Left colon (tissue), 2 donors: ENCODE measurements around the gene CCDC187. TPM values are rescaled to one million over a fixed set of nuclear protein-coding genes. Genes with fewer than 3 reads are reported as not detected.

Experiments used
- total RNA-seq, 2 donors: library from RNA; stranded (reverse); fragmentation: NEBNext Ultra II Directional; extraction: Animal tissue kit (Norgen Biotek cat#: 25700); gene quantifications; one replicate each; pipeline ENCODE4 v1.2.1, GENCODE V29; 2021
- donor health status: DM: no; HTN: no; CAD: no.
- donor health status: DM: yes; HTN: yes; CAD: no.

The CCDC187 gene
- total RNA-seq, 2 donors from 2014 or later = 0.52 to 0.67 TPM

Other genes with a start within 250 kb of the CCDC187 start
- gene NACC2, start 208.8 kb downstream of the CCDC187 start, total RNA-seq = 10 to 100 TPM; 16.0 to 25.2 TPM
- gene TMEM250, start 185.2 kb downstream of the CCDC187 start, total RNA-seq = 10 to 100 TPM; 51.0 to 59.3 TPM
- gene LHX3, start 99.0 kb downstream of the CCDC187 start, total RNA-seq = not detected
- 1 to 10 TPM; 6.1 to 7.4 TPM for gene QSOX2, start 58.3 kb downstream of the CCDC187 start, total RNA-seq
- gene GPSM1, start 23.4 kb upstream of the CCDC187 start, total RNA-seq = 1 to 10 TPM; 2.0 to 3.1 TPM
- gene DNLZ, start 59.6 kb upstream of the CCDC187 start, total RNA-seq = 10 to 100 TPM in 1 of 2 donors, 1 to 10 TPM in 1; 10.0 to 10.6 TPM
- gene CARD9, start 69.6 kb upstream of the CCDC187 start, total RNA-seq = 1 to 10 TPM in 1 of 2 donors, under 1 TPM in 1; 0.52 to 1.9 TPM
- gene SNAPC4, start 96.1 kb upstream of the CCDC187 start, total RNA-seq = 1 to 10 TPM; 6.7 to 8.1 TPM
- gene ENTR1, start 106.5 kb upstream of the CCDC187 start, total RNA-seq = 10 to 100 TPM; 29.8 to 33.2 TPM
- gene PMPCA, start 106.6 kb upstream of the CCDC187 start, total RNA-seq = 10 to 100 TPM; 43.4 to 52.5 TPM
- 10 to 100 TPM; 10.5 to 11.0 TPM for gene INPP5E, start 135.8 kb upstream of the CCDC187 start, total RNA-seq
- 10 to 100 TPM; 64.2 to 82.4 TPM for gene SEC16A, start 178.9 kb upstream of the CCDC187 start, total RNA-seq
- 10 to 100 TPM; 49.5 to 72.2 TPM for gene NOTCH1, start 242.0 kb upstream of the CCDC187 start, total RNA-seq